H1 (cell line): ENCODE data around the gene TRAPPC13. TPM values are rescaled to one million over a fixed set of nuclear protein-coding genes. Genes with fewer than 3 reads are reported as not detected.

Experiments
- CTCF ChIA-PET: fragments of 300-600 bp; sonication (Branson Sonifier 250); formaldehyde crosslinking; loops from one replicate; lab custom pipeline; 2021; ENCODE audit not compliant: partially characterized antibody; lab: Charles Lee
- POLR2A ChIA-PET: fragments of 300-600 bp; sonication (Branson Sonifier 250); formaldehyde crosslinking; loops from one replicate; lab custom pipeline; 2021; ENCODE audit warnings: inconsistent platforms; ENCODE audit not compliant: partially characterized antibody; lab: Charles Lee
- DNase-seq, 2 experiments: peaks; one replicate each; pipeline versions ENCODE4 v3.0.0 to v3.0.0-alpha.2; 2010 to 2022; ENCODE audit warnings: low spot score in 2 of 2, low read depth in 1 of 2, mixed read lengths in 1 of 2
- FAIRE-seq: peaks from 2 replicates; lab custom pipeline; 2011; peaks lifted over from hg19 to GRCh38; lab: Jason Lieb, UNC
- H2AFZ ChIP-seq: 2 replicates; pipeline ENCODE4 v1.8.1; 2012; ENCODE audit warnings: low read length, inconsistent platforms
- H2AK5ac ChIP-seq: 2 replicates; pipeline ENCODE4 v1.6.1; 2013; ENCODE audit warnings: low read depth, low read length
- H2BK120ac ChIP-seq: replicated peaks from 2 replicates; pipeline ENCODE3; 2013; ENCODE audit warnings: low read depth, low read length, inconsistent platforms
- H2BK12ac ChIP-seq: 2 replicates; pipeline ENCODE4 v1.6.1; 2013; ENCODE audit warnings: low read depth, low read length
- H2BK15ac ChIP-seq: 2 replicates; pipeline ENCODE4 v1.6.1; 2013; ENCODE audit warnings: low read length
- H2BK20ac ChIP-seq: 2 replicates; pipeline ENCODE4 v1.6.1; 2013; ENCODE audit warnings: low read length
- H2BK5ac ChIP-seq: 2 replicates; pipeline ENCODE4 v1.6.1; 2013; ENCODE audit warnings: low read depth, low read length
- H3K14ac ChIP-seq: 2 replicates; pipeline ENCODE4 v1.6.1; 2013; ENCODE audit warnings: inconsistent platforms; ENCODE audit not compliant: insufficient read length
- H3K18ac ChIP-seq: 2 replicates; pipeline ENCODE4 v1.6.1; 2013; ENCODE audit warnings: low read length; ENCODE audit errors: extremely low read depth
- H3K23ac ChIP-seq: 2 replicates; pipeline ENCODE4 v1.6.1; 2013; ENCODE audit warnings: inconsistent platforms; ENCODE audit not compliant: insufficient read length
- H3K23me2 ChIP-seq: 2 replicates; pipeline ENCODE4 v1.6.1; 2013; ENCODE audit warnings: low read depth, low read length
- H3K27ac ChIP-seq: 2 replicates; pipeline ENCODE4 v1.6.1; 2011; ENCODE audit warnings: low read depth, low read length, inconsistent platforms
- H3K27me3 ChIP-seq, 4 experiments: replicated peaks in 1 of 4; 1 replicate in 1 of 4; 2 replicates in 3 of 4; pipeline versions ENCODE4 v1.6.1 to v1.8.1; 2011 to 2013; ENCODE audit warnings: low read length in 3 of 4, mild to moderate bottlenecking in 3 of 4, inconsistent platforms in 2 of 4, mixed read lengths in 2 of 4, moderate library complexity in 1 of 4; ENCODE audit not compliant: control insufficient read depth in 3 of 4, insufficient read depth in 3 of 4; ENCODE audit errors: extremely low read depth in 1 of 4
- H3K36me3 ChIP-seq, 4 experiments: 2 replicates each; pipeline versions ENCODE4 v1.6.1 to v1.8.1; 2011 to 2013; ENCODE audit warnings: mild to moderate bottlenecking in 4 of 4, low read length in 3 of 4, moderate library complexity in 2 of 4, control low read depth in 1 of 4, inconsistent platforms in 1 of 4; ENCODE audit not compliant: insufficient read depth in 4 of 4, control insufficient read depth in 2 of 4
- H3K4ac ChIP-seq: replicated peaks from 2 replicates; pipeline ENCODE3; 2013; ENCODE audit warnings: low read length, low read depth, mixed read lengths, inconsistent platforms; ENCODE audit not compliant: insufficient read length
- H3K4me1 ChIP-seq, 4 experiments: replicated peaks in 1 of 4; 1 replicate in 1 of 4; 2 replicates in 3 of 4; pipeline versions ENCODE4 v1.6.1 to v1.8.1; 2011 to 2013; ENCODE audit warnings: low read length in 3 of 4, inconsistent platforms in 2 of 4, mixed read lengths in 1 of 4; ENCODE audit not compliant: insufficient read depth in 4 of 4, control insufficient read depth in 3 of 4
- H3K4me2 ChIP-seq, 2 experiments: 2 replicates each; pipeline versions ENCODE4 v1.6.1 to v1.8.1; 2011 to 2013; ENCODE audit warnings: low read depth in 2 of 2, low read length in 2 of 2, control low read depth in 1 of 2, inconsistent platforms in 1 of 2, mild to moderate bottlenecking in 1 of 2; ENCODE audit not compliant: insufficient read depth in 1 of 2
- H3K4me3 ChIP-seq, 4 experiments: fragments of 200-600, 300-600 bp in 1 of 4; sonication (generic), shearing (Covaris generic), sonication (Bioruptor Twin) in 1 of 4; 2 replicates each; pipeline versions ENCODE4 v1.5.1 to v1.8.1; 2011 to 2016; ENCODE audit warnings: low read length in 4 of 4, low read depth in 3 of 4, control low read depth in 2 of 4, inconsistent platforms in 2 of 4, mild to moderate bottlenecking in 2 of 4, mixed read lengths in 1 of 4, moderate library complexity in 1 of 4; ENCODE audit not compliant: insufficient read depth in 2 of 4; ENCODE audit errors: extremely low read depth in 1 of 4
- H3K56ac ChIP-seq: replicated peaks from 2 replicates; pipeline ENCODE3; 2013; ENCODE audit warnings: low read depth, mild to moderate bottlenecking, mixed read lengths, low read length, inconsistent platforms; ENCODE audit not compliant: insufficient read length
- H3K79me1 ChIP-seq: 2 replicates; pipeline ENCODE4 v1.6.1; 2013; ENCODE audit warnings: low read depth, low read length, control low read depth
- H3K79me2 ChIP-seq, 2 experiments: 2 replicates each; pipeline versions ENCODE4 v1.6.1 to v1.8.1; 2012 to 2013; ENCODE audit warnings: low read length in 2 of 2, mild to moderate bottlenecking in 2 of 2, inconsistent platforms in 1 of 2; ENCODE audit not compliant: insufficient read depth in 2 of 2, control insufficient read depth in 1 of 2
- H3K9ac ChIP-seq, 4 experiments: replicated peaks in 1 of 4; 1 replicate in 1 of 4; 2 replicates in 3 of 4; pipeline versions ENCODE4 v1.6.1 to v1.8.1; 2011 to 2013; ENCODE audit warnings: low read depth in 3 of 4, low read length in 3 of 4, control low read depth in 2 of 4, mild to moderate bottlenecking in 2 of 4, moderate library complexity in 2 of 4, inconsistent platforms in 1 of 4; ENCODE audit errors: extremely low read depth in 1 of 4
- H3K9me3 ChIP-seq, 2 experiments: 2 replicates each; pipeline versions ENCODE4 v1.6.1 to v1.8.1; 2012 to 2013; ENCODE audit warnings: mild to moderate bottlenecking in 2 of 2, moderate library complexity in 2 of 2, control low read depth in 1 of 2, inconsistent platforms in 1 of 2, low read depth in 1 of 2, low read length in 1 of 2, mixed read lengths in 1 of 2; ENCODE audit not compliant: insufficient read depth in 2 of 2
- H4K20me1 ChIP-seq, 2 experiments: replicated peaks in 1 of 2; 2 replicates each; pipeline versions ENCODE3 to v1.8.1; 2011 to 2013; ENCODE audit warnings: inconsistent platforms in 2 of 2, low read length in 2 of 2, mild to moderate bottlenecking in 1 of 2; ENCODE audit not compliant: insufficient read depth in 2 of 2, control insufficient read depth in 1 of 2
- H4K5ac ChIP-seq: 2 replicates; pipeline ENCODE4 v1.6.1; 2013; ENCODE audit warnings: low read length, low read depth, mixed read lengths, inconsistent platforms; ENCODE audit not compliant: insufficient read length
- H4K8ac ChIP-seq: 2 replicates; pipeline ENCODE4 v1.8.0; 2013; ENCODE audit warnings: mild to moderate bottlenecking, moderate library complexity, low read length, inconsistent platforms; ENCODE audit not compliant: insufficient read depth; ENCODE audit errors: extremely low read depth
- H4K91ac ChIP-seq: replicated peaks from 2 replicates; pipeline ENCODE3; 2013; ENCODE audit warnings: low read length, mixed read lengths, inconsistent platforms; ENCODE audit not compliant: insufficient read length
- ASH2L ChIP-seq: fragments of 200-600, 300-600 bp; sonication (generic); IDR thresholded peaks from one replicate; pipeline ENCODE4 v1.7.1; 2017; ENCODE audit warnings: low read length
- EGR1 ChIP-seq: IDR thresholded peaks from 2 replicates; pipeline ENCODE4 v1.6.1; 2011; ENCODE audit warnings: low read depth, low read length, borderline replicate concordance
- EZH2 ChIP-seq: fragments of 200-600 bp; sonication (generic); IDR thresholded peaks from 2 replicates; pipeline ENCODE4 v1.7.1; 2012; ENCODE audit warnings: low read depth, mild to moderate bottlenecking, moderate library complexity, low read length, inconsistent platforms; ENCODE audit not compliant: severe bottlenecking
- GTF2F1 ChIP-seq: IDR thresholded peaks from 2 replicates; pipeline ENCODE4 v1.6.1; 2012; ENCODE audit warnings: low read depth, low read length, improper control_type of control experiment, borderline replicate concordance
- JUN ChIP-seq: IDR thresholded peaks from 2 replicates; pipeline ENCODE4 v1.6.1; 2011; ENCODE audit warnings: low read depth, mild to moderate bottlenecking, improper control_type of control experiment, low read length
- KDM5A ChIP-seq: fragments of 200-600 bp; IDR thresholded peaks from 2 replicates; pipeline ENCODE4 v1.7.1; 2012; ENCODE audit warnings: mild to moderate bottlenecking, low read length, inconsistent platforms, mixed read lengths
- NRF1 ChIP-seq: IDR thresholded peaks from 2 replicates; pipeline ENCODE4 v1.6.1; 2011; ENCODE audit warnings: mild to moderate bottlenecking, low read depth, low read length, improper control_type of control experiment
- POLR2A ChIP-seq, 2 experiments: IDR thresholded peaks; 1 replicate in 1 of 2; 2 replicates in 1 of 2; pipeline ENCODE4 v1.6.1; 2011; ENCODE audit warnings: low read depth in 2 of 2, low read length in 2 of 2, mild to moderate bottlenecking in 2 of 2; ENCODE audit errors: control extremely low read depth in 1 of 2
- POLR2AphosphoS5 ChIP-seq: IDR thresholded peaks from 2 replicates; pipeline ENCODE4 v1.6.1; 2011; ENCODE audit warnings: low read depth, low read length
- RAD21 ChIP-seq, 2 experiments: IDR thresholded peaks in 1 of 2; conservative IDR thresholded peaks in 1 of 2; 2 replicates each; pipeline ENCODE4 v1.6.1; 2011; ENCODE audit warnings: low read depth in 2 of 2, low read length in 2 of 2, improper control_type of control experiment in 1 of 2, inconsistent platforms in 1 of 2, mild to moderate bottlenecking in 1 of 2, moderate library complexity in 1 of 2
- RFX5 ChIP-seq: IDR thresholded peaks from 2 replicates; pipeline ENCODE4 v1.6.1; 2011; ENCODE audit warnings: low read depth, low read length, improper control_type of control experiment, borderline replicate concordance
- SIRT6 ChIP-seq: IDR thresholded peaks from one replicate; pipeline ENCODE4 v1.7.1; 2012; ENCODE audit warnings: low read length, inconsistent platforms
- USF2 ChIP-seq: IDR thresholded peaks from 2 replicates; pipeline ENCODE4 v1.6.1; 2011; ENCODE audit warnings: low read length, improper control_type of control experiment
- polyA plus RNA-seq, 7 experiments: library from polyadenylated mRNA; depleted of rRNA in 3 of 7; stranded (reverse) in 5 of 7; unstranded in 2 of 7; fragments of >200 nt in 5 of 7; fragments of 200-250 nt in 2 of 7; gene quantifications; 1 replicate in 5 of 7; 2 replicates in 1 of 7; 4 replicates in 1 of 7; pipeline versions ENCODE4 v1.2.1 to v1.2.3, GENCODE V29; 2011 to 2013; ENCODE audit warnings: missing spikeins in 2 of 7, mixed read lengths in 2 of 7
- total RNA-seq: library from RNA; stranded (reverse); fragmentation: NEBNext Ultra II Directional; extraction: Animal tissue kit (Norgen Biotek cat#: 25700); gene quantifications from 2 replicates; pipeline ENCODE4 v1.2.1, GENCODE V29; 2021
- TF ChIP-seq, protein P1 (sequence below): IDR thresholded peaks from 2 replicates; pipeline ENCODE4 v1.6.1; 2011; ENCODE audit warnings: low read depth, mild to moderate bottlenecking, low read length; ENCODE audit not compliant: insufficient read depth

TRAPPC13 gene
- total and polyA plus RNA-seq, 2 of the 8 experiments (the other 6 are each of a cell fraction or from before 2014, with no cell fraction given): 6.3 to 16.8 TPM

DNA sequence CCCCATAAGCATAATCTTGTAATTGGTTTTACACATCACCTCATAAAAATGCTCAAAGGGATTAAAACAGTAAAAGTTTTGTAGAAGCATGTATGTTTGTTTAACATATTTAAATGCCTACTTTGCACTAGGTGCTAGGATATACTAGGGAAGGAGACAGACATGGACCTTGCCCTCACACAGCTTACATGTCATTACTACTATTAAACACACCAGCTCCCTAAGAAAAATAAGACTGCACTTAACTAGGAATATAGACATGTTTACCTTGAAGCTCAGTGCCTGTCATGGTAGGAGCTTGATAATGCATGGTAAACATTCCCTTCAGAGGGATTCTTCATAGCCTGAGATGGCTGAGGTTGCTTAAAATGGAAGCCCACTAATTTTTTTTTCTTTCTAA is 6.2 kb downstream of the TRAPPC13 start:
- no peak overlapping the region for H2BK20ac ChIP-seq
- H3K9ac ChIP-seq: no peak overlapping the region
- H4K5ac ChIP-seq: no peak overlapping the region
- no peak overlapping the region for H2BK5ac ChIP-seq
- H3K36me3 ChIP-seq: peaks cover 0 to 8% (median 3%) of the 10 kb centered on the region in 4 experiments; a peak in 3 of 8 replicates
- no peak overlapping the region for H3K23ac ChIP-seq
- H3K4me1 ChIP-seq: peaks cover 0 to 2% (median under 1%) of the 10 kb centered on the region in 4 experiments; a peak in 1 of 7 replicates
- H3K18ac ChIP-seq: no peak overlapping the region
- no peak overlapping the region for H3K56ac ChIP-seq
- H2BK12ac ChIP-seq: no peak overlapping the region
- H3K79me1 ChIP-seq: no peaks in the 10 kb centered on the region; the same call in 1 of the 2 replicates
- ChIA-PET CTCF (no interaction called here), POLR2A (interaction anchor here (0.7 kb wide), 1 partner anchor 1174 kb away, joined by 4 read pairs; no protein-coding TSS in a partner anchor)
- no peak overlapping the region for H4K8ac ChIP-seq
- peaks cover 0 to 31% of the 10 kb centered on the region in 2 experiments; a peak in 2 of 4 replicates for H3K79me2 ChIP-seq
- no peak overlapping the region for H2AK5ac ChIP-seq
- no peaks in the 10 kb centered on the region for H4K20me1 ChIP-seq
- no peak overlapping the region for H3K4ac ChIP-seq
- no peaks in the 10 kb centered on the region for H3K23me2 ChIP-seq
- no peak overlapping the region for H3K14ac ChIP-seq
- H3K27ac ChIP-seq: no peak overlapping the region
- no peak overlapping the region for H3K4me2 ChIP-seq
- no peak for FAIRE-seq
- H3K27me3 ChIP-seq: no peaks in the 10 kb centered on the region
- H3K9me3 ChIP-seq: no peaks in the 10 kb centered on the region
- H2AFZ ChIP-seq: no peak overlapping the region
- H2BK15ac ChIP-seq: no peak overlapping the region
- no peak overlapping the region for H2BK120ac ChIP-seq
- H4K91ac ChIP-seq: no peak overlapping the region
- DNase-seq: no peak
- no peak overlapping the region for H3K4me3 ChIP-seq
- TF ChIP-seq JUN (no peak), ASH2L (no peak), POLR2A (IDR thresholded peaks at IDR 0.05; ENCODE audit: control extremely low read depth in 1 of 2, low read depth in 2 of 2, low read length in 2 of 2) (no peak), USF2 (no peak), NRF1 (no peak), RFX5 (no peak), GTF2F1 (no peak), EZH2 (no peak), KDM5A (no peak), EGR1 (no peak), POLR2AphosphoS5 (no peak), SIRT6 (no peak), RAD21 (IDR thresholded peaks at IDR 0.05 in 1 of 2, conservative IDR thresholded peaks at IDR 0.05 in 1 of 2; ENCODE audit: low read depth in 2 of 2, low read length in 2 of 2) (no peak)
- TF ChIP-seq, protein P1, sequence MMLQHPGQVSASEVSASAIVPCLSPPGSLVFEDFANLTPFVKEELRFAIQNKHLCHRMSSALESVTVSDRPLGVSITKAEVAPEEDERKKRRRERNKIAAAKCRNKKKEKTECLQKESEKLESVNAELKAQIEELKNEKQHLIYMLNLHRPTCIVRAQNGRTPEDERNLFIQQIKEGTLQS: no peak
